ENCODE data around the gene MSANTD3.

Gene MSANTD3

DNA sequence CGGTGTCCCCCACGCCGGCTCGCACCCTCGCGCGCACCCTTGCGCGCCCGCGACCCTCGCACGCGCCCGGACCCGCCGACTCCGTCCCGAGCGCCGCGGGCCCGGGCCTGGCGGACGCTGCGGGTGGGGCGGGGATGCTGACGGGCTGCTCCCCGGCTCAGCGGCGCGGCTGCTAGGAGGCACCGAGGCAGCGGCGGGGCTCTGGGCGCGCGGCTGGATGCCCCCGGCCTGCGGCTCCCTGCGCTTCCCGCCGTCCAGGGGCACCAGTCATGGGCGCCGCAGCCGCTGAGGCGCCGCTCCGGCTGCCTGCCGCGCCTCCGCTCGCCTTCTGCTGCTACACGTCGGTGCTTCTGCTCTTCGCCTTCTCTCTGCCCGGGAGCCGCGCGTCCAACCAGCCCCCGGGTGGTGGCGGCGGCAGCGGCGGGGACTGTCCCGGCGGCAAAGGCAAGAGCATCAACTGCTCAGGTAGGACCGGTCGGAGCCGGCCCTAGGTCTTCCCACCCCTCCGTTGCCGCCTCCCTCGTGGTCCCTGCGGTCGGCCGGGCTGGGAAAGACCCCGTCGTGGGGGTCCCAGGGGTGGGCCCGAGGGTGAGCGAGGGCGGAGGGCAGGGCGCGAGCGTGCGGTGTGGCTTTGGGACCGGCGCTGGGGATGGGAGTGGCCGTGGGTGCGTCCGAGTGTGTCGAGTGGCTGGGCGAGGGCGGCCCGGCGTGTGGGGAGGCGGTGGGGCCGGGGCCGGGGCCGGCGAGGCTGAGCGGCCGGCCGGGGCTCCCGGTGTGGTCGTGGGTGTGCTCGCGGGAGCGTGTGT is 46.5 kb downstream of the MSANTD3 start:
- Mint-ChIP-seq H3K36me3 (ENCODE audit: low read depth) (peaks cover 7% of the 10 kb centered on the region), H3K27me3 (ENCODE audit: low read depth) (no peaks in the 10 kb centered on the region), H3K27ac (peak overlapping the region in 1 of 3 experiments; percentile 39), H3K4me3 (peak overlapping the region; percentile 90 to 92 (median 91)), H3K9me3 (no peaks in the 10 kb centered on the region), H3K4me1 (peaks cover 26% of the 10 kb centered on the region)
- TF ChIP-seq, protein P1, sequence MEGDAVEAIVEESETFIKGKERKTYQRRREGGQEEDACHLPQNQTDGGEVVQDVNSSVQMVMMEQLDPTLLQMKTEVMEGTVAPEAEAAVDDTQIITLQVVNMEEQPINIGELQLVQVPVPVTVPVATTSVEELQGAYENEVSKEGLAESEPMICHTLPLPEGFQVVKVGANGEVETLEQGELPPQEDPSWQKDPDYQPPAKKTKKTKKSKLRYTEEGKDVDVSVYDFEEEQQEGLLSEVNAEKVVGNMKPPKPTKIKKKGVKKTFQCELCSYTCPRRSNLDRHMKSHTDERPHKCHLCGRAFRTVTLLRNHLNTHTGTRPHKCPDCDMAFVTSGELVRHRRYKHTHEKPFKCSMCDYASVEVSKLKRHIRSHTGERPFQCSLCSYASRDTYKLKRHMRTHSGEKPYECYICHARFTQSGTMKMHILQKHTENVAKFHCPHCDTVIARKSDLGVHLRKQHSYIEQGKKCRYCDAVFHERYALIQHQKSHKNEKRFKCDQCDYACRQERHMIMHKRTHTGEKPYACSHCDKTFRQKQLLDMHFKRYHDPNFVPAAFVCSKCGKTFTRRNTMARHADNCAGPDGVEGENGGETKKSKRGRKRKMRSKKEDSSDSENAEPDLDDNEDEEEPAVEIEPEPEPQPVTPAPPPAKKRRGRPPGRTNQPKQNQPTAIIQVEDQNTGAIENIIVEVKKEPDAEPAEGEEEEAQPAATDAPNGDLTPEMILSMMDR (IDR thresholded peaks at IDR 0.05; ENCODE audit: unreplicated experiment in 3 of 3): no peak

DNA sequence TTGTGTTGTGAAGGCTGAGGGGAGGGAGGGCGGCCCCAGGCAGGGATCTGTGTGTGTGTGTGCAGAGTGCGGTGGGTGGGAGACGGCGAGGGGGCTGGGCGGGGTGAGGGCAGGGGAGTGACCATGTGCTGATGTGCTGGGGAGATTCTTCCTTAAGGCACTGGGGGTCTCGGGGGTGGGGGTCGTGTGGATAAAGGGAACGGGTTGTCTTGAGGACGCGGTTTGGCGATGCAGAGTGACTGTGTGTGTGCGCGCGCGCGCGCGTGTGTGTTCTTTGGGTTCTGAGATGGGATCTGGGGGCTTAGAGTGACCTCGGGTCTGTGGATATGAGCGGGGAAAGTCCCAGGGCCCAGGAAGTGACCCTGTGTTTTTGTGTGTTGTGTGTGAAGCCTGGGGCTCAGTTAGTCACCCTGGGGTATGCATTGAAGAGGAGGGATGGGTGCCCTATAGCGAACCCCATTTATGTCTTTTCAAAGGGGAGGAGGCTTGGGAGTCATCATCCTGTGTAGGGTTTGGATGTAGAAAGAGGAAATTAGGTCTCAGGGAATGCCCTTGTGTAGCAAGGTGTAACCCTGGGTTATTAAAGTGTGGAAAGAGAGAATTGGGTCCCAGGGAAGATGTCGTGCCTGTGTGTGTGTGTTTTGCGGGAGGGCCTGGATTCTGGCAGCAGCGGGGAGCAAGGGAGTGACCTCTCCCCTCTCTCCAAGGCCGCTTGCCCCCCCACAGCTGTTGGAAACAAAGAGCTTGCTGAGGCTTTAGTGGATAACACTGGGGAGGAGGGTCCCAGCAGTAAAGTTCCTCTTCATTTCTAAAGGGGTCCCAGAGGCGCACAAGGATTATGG is 47.4 kb downstream of the MSANTD3 start:
- Mint-ChIP-seq H3K4me3 (peak overlapping the region; percentile 90 to 92 (median 91)), H3K36me3 (ENCODE audit: low read depth) (peaks cover 15% of the 10 kb centered on the region), H3K27ac (peak overlapping the region; percentile 31 to 85 (median 39)), H3K9me3 (no peaks in the 10 kb centered on the region), H3K27me3 (ENCODE audit: low read depth) (no peaks in the 10 kb centered on the region), H3K4me1 (peaks cover 26% of the 10 kb centered on the region)
- TF ChIP-seq, protein P1 (IDR thresholded peaks at IDR 0.05; ENCODE audit: unreplicated experiment in 3 of 3): no peak

DNA sequence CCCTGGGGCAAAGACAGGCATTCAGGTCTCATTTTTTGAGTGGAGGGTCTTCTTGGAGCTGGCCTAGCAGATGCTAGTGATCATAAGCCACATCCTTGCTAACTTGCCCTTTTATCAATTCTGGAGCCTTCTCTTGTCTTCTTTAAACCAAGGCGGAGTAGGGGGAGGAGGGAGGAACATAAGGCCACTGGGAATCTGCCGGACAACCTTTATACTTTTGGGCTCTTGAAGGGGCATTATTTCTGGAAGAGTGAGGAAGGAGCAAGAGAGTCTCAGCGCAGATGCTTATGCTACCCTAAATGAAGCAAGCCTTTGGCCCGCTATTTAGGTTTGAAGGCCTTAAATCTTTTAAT is 48.0 kb downstream of the MSANTD3 start:
- Mint-ChIP-seq H3K36me3 (ENCODE audit: low read depth) (peaks cover 19% of the 10 kb centered on the region), H3K9me3 (no peaks in the 10 kb centered on the region), H3K4me1 (peaks cover 26% of the 10 kb centered on the region), H3K27ac (peak overlapping the region in 1 of 3 experiments; percentile 85), H3K27me3 (ENCODE audit: low read depth) (no peaks in the 10 kb centered on the region), H3K4me3 (peak overlapping the region; percentile 90 to 92 (median 91))
- TF ChIP-seq, protein P1 (IDR thresholded peaks at IDR 0.05; ENCODE audit: unreplicated experiment in 3 of 3): no peak

DNA sequence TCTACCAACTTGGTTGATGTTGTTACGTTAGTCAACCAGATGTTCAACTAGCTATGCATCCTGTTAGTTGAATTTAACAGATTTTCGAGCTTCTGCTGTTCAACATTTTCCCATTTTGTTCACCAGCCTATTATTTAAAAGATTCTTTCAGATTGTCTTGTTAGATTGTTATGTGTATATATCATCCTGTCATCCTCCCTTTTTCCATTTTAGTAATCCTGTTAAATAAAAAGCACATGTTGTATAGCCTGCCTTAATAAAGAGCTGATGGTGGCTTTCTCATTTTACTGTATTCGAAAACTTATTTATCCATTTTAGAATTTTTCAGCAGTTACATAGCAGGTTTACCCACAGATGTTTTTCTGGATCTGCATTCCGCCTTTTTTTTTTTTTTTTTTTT is 50.3 kb downstream of the MSANTD3 start:
- Mint-ChIP-seq H3K27me3 (ENCODE audit: low read depth) (no peaks in the 10 kb centered on the region), H3K36me3 (ENCODE audit: low read depth) (peaks cover 30% of the 10 kb centered on the region), H3K9me3 (peaks cover 3% of the 10 kb centered on the region), H3K27ac (peak overlapping the region in 1 of 3 experiments; percentile 19), H3K4me1 (peaks cover 26% of the 10 kb centered on the region), H3K4me3 (peak overlapping the region in 1 of 3 experiments; percentile 22)
- TF ChIP-seq, protein P1 (IDR thresholded peaks at IDR 0.05; ENCODE audit: unreplicated experiment in 3 of 3): no peak

DNA sequence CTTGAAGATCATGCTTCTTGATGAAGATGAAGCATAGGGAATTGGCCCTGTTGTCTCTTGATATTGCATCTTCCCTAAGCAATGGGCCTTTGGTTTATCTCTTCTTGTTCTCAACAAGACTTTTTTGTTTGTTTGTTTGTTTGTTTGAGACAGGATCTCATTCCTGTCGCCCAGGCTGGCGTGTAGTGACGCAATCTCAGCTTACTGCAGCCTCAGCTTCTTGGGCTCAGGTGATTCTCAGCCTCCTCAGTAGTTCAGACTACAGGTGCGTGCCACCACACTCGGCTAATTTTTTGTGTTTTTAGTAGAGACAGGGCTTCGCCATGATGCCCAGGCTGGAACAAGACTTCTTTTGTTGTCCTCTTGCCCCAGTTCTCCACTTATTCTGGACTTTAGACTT is 51.2 kb downstream of the MSANTD3 start:
- no peaks in the 10 kb centered on the region for H3K27me3 Mint-ChIP-seq (ENCODE audit: low read depth)
- TF ChIP-seq, protein P1 (IDR thresholded peaks at IDR 0.05; ENCODE audit: unreplicated experiment in 3 of 3): no peak

More for the DNA sequence above, 51.2 kb downstream of the MSANTD3 start:
- Mint-ChIP-seq H3K9me3 (peaks cover 3% of the 10 kb centered on the region), H3K36me3 (ENCODE audit: low read depth) (peaks cover 35% of the 10 kb centered on the region), H3K27ac (no peak overlapping the region), H3K4me3 (no peak overlapping the region), H3K4me1 (peaks cover 26% of the 10 kb centered on the region)
